Hepatic stellate cell (primary cell): ENCODE results near the gene GTPBP1.
A peak's percentile ranks its signal among the peaks of the same experiment; 100 is the strongest.

Experiments
- DNase-seq: peaks from one replicate; pipeline ENCODE4 v3.0.0; 2011; ENCODE audit warnings: low spot score

The GTPBP1 gene

DNA sequence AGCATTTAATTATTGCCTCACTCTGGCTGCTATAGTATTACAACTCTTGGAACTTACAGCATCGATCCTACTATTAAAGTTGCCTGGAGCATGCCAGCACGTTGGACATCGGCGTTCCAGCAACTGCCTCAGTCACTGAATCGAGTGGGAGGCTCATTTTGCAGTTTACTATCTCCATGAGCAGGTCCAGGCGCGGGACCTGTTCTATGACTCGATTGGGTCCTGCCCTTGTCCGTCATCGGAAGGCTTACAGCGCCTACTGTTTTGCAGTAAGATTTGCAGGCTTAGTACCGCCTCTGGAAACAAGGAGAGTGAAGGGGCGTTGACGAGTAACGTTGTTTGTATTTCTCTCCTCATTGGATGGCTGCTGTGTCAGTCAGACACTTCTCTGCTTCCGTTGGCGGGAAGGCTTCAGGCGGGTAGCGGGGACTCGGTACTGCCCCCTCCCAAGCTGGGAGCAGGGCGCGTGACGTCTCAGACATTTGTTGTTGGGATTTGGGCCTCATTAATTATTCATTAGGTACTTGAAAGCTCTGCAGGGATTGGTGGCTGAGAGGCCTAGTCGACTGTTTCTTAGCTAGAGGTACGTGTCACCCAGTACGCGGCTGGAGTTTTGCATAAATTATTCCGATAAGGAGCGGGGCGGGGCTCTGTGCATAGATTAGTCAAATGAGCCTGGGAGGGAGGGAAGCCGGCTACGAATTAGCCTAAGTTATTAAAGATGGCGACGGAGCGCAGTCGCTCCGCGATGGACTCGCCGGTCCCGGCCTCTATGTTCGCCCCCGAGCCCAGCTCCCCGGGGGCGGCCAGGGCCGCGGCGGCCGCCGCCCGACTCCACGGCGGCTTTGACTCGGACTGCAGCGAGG, at the start of gene GTPBP1:
Gene GTPBP1, plus strand, starts transcription at position 710 of the 866 bp plus-strand sequence. Its CDS starts 12 bp downstream, at position 722.
- peak; percentile 99 for DNase-seq

DNA sequence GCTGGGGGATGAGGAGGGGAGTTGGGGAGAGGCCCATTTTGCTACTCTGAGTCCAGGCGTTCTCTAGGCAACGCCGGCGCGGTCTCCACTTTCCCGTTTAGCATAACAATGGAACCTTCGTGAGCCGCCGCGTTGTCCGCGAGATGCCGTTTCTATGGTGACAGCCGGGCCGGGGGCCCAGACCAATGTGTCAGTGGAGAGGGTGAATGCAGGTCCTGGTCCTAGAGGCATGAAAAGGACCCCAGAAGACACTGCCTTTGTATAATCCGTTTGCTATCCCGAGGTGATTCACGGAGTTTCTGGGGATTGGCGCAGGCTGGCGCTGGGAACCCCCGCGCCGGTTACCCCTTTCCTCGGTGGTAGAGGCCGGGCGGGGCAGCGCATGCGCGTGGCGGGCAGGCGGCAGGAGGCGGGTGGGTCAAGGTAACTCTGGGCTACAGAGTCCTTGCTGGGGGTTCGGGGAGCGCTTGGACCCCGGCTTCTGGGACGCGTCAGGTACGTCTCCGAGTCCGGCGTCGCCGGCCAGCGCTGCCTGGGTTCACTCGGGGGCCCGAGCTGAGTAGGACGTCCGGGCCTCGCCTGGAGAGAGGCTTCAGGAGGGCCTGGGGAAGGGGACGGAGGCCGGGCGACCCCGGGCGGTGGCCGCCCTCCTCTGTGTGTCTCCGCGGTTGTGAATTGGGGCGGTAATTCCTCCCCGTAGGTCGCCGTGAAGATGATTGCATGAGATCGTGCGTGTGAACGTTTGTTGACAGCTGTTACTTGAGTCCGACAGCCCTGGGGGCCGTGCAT, 49.3 kb upstream of the GTPBP1 start, which contains the start of the genes CBY1 and FAM227A:
Gene CBY1, plus strand, starts transcription at position 383 of the 789 bp plus-strand sequence. CDS start 11,417 bp downstream, outside the sequence.
Gene FAM227A, minus strand, starts transcription at position 137 of the 789 bp plus-strand sequence. CDS start 6,224 bp downstream, outside the sequence.
- peak; percentile 99 for DNase-seq

DNA sequence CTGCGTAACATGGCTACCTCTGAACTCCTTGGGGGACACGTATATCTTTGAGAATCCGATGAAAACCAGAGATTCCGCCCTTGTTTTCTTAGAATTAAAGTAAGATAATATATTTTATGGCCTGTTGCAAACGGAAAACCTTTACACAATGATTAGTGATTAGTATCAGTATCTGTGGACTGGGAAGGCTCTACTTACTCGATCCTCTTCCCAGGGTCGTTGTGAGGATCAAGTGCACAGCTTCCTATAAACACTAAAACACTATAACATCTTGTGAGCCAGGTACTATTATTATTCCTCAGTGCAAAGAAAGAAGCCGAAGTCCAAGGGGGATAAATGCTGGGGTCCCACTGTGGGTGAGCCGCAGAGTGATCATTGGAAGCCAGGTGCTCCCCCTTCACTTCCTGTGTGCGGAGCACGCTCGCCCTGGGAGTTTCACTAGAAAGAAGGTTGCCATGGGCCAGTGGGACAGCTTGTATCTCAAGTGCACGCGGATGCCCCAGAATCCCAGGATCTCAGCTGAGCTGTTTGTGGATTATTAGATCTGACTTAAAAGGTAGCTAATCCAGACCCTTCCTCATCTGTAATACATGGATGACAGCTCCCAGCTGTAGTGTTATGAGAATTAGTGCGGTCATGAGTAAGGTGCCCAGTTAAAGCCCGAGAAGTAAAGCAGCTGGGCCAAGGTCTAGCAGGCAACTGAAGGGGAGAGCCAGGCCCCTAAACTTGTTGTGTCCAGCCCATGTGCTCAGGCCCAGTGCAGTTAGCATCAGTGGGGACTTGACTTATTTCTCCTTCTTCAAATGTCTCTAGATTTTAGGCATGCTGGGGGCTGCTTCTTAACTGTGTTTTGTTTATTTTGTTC, 48.5 kb upstream of the GTPBP1 start:
- no peak for DNase-seq

DNA sequence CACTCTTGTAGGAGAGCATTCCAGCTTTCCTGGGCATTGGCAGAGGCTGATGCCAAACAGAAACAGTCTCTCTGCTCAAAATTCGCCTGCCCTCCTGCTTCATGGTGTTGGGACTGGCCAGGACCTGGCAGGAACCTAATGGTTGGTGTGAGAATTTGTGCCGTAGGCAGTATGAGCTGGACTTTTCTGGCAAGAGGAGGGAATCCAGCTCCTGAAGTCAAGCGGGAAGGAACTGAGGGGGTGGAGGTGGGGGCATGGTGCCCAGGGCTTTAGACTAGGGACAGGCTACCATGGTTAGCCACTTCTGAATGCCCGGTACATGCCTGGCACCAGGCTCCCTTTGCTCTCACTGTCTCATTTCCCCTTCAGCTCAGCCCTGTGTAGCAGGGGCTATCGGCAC, 30.9 kb upstream of the GTPBP1 start:
- no peak for DNase-seq

DNA sequence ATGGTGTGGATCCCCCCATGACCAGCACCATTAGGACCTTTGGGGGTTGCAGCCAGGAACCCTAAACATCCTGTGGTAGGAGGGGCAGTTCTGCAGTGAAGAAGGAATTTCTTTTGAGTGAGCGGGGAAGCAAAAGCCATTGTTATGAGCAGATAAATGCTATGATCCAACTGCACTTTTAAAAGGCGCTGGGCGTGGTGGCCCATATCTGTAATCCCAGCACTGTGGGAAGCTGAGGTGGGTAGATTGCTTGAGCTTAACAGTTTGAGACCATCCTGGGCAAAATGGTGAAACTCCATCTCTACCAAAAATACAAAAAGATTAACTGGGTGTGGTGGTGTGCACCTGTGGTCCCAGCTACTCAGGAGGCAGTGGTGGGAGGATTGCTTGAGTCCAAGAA, 29.9 kb upstream of the GTPBP1 start:
- DNase-seq = no peak

DNA sequence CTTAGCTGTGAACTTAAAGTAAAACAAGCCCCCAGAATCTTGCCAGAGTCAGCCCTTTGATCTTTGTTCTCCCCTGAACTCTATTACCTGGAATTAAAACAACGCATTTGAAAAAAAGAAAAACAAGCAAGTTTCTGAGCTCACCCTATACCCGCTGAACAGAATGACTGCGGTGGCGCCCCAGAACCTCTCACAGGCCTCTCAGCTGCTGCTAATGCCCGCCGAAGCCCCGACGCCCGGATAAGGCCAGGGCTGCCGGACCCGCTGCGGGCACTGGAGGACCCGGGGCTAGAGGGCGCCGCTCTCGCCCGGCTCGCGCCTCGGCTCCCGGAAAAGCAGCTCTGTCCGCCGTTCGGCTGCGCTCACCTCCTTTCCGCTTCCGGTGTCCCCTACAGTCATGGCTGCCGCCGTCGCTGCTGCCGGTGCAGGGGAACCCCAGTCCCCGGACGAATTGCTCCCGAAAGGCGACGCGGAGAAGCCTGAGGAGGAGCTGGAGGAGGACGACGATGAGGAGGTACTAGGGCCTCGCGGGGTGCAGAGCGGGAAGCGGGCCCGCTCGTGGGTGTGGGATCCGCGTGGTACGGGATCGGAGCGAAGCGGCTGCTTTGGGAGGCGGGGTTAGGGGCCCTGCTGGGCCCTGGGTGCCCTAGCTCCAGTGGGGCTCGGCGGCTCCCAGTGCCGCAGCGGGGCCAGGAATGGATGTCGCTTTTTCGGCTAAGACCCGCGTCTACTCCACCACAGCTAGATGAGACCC, 24.0 kb upstream of the GTPBP1 start, which contains the start of gene TOMM22:
Gene TOMM22, plus strand, starts transcription at position 376 of the 754 bp plus-strand sequence. Its CDS starts 22 bp downstream, at position 398.
- DNase-seq = peak; percentile 94

DNA sequence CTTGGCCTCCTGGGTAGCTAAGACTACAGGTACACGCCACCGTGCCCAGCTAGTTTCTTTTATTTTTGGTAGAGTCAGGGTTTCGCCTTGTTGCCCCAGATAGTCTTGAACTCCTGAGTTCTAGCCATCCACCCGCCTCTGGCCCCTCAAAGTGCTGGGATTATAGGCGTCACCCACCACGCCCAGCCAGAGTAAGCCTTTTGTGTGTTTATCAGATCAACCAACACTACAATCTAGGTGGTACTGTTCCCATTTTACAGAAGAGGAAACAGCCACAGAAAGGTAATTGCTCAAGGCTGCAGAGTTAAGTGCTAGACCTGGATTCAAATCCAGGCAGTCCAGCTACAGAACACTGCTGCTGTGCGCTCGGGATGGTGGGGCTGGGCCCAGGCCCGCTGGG, 20.8 kb upstream of the GTPBP1 start:
- no peak for DNase-seq

DNA sequence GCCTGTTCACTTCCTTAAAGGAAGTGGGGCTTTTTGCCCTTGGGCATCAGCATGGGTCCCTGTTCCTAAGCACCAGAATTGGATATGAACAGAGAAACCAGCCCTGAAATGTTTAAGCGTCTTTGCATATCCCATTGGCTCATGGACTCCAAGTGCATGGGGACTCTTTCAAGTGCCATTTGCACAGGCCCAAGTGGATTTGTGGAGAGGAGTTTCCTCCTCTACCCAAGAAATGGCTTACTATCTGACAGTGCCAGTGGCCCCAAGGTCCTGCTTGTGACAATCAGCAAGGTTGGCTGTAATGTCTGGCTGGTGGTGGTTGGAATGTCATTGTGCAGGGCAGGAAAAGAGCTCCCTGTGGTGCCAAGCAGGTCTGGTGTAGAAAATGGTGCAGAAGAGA, 20.0 kb upstream of the GTPBP1 start:
- DNase-seq = no peak

DNA sequence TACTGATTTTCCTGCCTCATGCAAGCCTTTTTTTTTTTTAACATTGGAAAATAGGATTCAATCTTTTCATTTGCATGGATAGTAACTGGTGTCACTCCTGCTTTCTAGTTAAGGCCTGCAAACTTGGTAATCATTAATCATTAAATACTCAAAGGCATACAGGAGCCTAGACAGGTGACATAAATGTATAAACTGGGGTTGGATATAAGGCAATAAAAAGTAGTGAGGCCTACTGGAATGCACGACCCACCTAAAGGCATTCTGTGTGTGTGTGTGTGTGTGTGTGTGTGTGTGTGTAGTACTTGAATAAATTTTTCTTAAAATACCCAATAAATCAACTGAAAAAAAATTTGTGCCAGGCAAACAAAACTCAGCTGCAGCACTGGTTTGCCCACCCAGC, 16.1 kb upstream of the GTPBP1 start:
- DNase-seq = no peak

DNA sequence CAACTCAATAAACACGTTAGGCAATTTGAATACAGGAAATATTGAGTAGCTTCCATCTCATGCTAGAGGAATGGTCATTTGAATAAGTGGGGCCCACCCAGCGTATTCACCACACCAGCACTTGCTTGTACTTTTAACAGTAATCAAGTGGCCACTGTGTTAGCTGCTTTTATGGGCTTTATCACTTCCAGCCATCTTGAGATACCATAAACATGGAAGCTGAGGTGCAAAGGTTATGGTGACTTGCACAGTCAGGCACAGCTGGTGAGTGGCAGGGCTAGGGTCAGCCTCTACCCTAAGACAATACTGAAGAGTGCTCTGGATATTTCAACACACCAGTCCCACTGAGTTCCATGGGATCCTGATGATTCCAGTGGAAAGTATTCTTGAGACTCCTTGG, 11.7 kb upstream of the GTPBP1 start:
- DNase-seq = no peak

DNA sequence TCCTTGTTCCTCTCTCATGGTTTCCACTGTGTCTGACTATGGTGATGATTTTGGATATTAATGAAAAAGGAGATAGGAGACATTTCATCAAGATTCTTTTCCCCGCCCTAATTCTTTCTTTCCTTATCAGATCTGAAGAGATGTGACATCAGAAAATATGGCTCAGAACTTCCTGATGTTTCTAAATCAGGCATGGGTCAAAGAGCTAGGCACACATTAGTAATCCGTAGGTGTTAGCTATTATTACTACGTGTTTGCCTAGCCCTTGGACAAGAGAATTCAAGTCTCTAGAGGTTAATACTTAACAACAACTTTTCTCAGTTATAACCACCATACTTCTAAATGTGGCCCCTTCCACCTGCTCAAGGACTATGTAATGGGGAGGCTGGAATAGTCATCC, 10.8 kb upstream of the GTPBP1 start:
- no peak for DNase-seq

DNA sequence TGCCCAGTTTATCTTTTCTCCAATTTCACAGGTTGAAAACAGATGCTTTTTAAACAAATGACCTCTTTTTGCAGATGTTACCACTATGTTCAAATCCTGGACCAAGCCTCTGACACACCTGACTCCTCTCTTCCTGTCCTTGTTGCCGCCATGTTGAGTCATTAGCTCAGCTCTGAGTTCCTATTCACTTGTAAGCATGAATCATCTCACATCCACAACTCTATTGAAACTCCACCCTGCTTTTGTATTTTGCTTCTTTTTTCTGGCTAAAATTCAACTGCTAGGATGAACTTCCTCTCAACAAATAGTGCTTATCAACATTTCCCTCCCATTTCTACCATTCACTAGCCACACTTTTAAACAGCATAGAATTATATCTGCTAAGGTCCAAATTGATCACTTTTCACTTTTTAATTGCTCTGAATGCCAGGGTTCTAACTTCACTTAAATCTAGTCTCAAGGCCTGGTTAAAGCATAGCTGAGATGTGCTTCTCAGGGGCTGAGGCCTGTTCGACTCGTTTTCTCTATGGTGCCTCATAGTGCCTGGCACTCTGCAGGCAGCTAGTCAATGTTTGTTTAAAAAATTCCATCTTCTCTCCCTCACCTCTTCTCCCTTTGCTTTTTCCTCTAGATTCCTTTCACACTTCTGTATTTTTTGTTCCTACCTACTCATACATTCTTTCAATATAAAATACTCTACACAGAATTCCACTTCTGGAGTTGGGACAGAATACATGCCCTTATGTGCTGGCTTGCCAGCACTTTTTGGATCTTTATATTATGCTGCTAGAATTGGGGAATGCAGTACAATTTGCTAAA, 8.9 kb upstream of the GTPBP1 start:
- DNase-seq = peak; percentile 60

DNA sequence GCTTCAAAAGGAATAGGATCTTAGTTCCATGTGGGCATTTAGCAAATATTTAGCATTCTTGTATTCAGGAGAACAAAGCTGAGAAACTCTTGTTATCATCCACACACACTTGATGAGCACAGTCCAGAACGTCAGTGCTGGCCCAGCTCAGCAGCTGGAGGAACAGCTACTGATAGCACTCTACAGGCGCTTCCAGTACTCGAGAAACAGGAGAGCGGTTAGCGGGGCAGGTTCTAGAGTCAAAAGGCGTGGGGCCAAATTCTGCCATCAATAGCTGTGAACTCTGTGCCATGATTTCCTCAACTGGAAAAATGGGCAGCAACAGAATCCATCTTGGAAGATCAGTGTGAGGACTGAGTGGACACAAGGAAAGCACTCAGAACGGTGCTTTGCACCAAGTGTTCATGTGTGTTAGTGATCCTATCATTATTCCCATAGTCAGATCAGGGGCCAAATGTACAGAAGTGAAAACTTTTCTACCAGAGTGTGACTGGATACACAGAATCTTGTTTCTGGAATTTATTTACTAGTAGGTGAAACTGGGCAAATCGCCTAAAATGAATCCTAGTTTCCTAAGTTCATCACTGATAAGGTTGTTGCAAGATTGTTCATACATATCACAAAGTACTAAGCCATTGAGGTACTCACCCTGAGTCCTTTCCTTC, 8.2 kb upstream of the GTPBP1 start:
- DNase-seq = no peak

DNA sequence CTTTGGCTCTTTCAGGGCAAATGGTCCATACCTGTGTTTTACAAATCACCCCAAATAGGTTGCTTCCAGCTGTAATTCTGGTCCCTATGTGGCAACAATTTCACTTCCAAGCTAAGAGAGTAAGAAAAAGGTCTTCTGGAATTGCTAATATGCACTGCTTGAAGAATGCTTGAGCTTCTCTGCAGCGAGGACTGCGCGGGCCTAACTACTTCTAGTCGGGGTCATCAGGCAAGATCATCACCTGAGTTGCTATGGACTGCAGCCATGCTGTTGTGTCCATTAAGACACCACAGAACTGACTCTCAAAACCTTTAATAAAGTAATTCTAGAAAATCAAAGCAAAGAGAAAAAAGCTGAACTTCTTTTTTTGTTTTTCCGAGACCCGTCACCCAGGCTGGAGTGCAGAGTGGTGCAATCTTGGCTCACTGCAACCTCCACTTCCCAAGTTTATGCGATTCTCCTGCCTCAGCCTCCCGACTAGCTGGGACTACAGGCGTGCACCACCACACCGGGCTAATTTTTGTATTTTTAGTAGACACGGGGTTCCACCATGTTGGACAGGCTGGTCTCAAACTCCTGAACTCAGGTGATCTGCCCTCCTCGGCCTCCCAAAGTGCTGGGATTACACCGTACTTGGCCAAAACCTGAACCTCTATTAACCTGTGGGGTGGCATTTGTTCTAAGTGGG, 7.2 kb upstream of the GTPBP1 start:
- no peak for DNase-seq

DNA sequence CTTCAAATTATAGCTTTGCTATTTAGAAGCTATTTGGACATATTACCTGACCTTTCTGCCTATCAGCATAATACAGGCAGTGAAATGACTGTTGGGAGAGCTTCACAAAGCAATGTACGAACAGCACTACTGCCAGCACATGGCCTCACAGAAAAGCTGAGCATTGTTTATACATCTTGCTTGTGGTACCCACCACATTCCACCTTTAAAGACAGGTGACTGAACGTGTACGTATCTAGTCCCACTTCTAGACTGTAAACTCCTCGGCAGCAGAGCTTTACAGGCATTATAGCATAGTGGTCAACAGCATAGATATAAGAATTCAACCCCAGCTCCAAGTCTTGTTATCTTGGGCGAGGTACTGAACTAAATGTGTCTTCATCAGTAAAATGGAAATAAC, 6.6 kb upstream of the GTPBP1 start:
- no peak for DNase-seq

DNA sequence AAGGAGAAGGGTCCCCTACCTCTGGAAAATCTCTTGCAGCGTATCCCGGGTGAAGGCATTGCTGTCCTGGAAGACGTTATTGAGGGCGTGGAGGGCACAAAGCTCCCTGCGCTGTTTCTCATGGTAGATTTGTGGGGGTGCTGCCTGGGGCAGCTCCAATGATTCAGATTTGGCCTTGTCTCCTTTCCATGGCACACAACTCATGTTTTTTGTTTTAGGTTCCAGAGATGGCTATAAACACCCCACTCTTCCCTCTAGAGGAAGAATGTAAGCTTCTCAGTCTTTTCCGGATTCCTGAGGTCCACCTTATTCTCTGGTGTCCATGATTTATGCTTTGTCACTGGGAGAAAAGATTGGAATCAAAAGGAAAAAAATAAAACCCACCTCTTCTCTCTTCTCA, 6.0 kb upstream of the GTPBP1 start:
- peak; percentile 38 for DNase-seq

DNA sequence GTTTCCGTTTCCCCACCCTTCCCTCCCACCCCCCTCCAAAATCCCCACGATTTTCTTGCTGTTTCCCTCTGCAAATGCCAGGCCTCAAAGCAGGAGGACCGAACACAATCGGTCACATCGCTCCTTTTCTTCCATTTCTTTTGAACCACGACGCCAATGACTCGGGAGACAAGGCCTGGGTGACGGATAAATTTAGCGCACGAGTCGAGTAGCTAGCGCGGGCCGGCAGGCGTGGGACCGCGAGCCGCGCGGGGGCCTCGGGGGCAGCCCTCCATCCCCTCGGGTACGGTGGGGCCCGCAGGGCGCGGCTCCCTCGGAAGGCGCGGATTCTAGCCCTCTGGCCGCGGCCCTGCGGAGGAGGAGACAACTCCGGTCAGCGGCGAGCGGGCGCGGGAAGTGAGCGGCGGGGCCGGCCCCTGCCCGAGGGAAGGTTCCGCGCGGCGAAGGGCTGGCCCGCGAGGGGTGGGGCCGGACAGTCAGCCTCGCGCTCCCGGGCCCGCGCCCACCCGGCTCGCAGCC, 5.4 kb upstream of the GTPBP1 start:
- peak; percentile 63 for DNase-seq

DNA sequence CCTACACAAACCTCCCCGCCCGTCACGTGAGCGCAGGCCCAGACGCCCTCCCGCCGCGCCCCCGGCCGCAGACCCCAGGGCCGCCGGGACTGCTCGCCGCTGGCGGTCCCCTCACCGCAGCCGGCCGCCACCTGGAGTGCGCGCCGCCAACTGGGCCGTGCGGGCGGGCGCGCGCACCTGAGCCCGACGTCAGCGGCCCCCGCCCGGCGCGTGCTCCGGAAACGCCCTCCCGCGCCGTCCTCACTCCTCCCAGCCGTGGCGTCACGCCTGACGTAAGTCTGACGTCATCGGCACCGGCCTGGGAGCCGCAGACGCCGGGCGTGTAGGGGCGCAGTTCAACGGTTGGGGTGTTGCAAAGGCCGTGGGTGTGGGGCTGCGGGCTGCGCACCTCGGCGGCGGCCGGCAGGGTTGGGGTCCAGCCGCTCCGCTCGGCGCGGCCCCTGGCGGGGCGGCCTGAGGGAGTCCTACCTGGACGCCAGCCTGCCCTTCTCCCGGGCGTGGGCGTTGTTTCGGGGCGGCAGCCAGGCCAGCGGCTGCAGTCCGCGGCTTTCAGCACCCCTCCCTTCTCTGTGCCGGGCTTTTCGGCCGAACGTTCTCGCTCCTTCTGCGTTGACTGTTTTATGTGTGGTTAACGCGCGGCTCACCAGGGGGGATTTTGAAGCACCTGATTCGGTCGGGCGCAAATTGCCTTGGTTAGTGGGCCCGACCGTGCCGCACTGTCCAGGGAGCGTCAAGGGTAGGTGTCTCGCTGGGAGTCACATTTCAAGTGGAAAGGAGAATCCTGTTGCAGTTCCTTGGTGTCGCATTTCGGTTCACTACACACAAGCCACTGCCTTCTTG, 4.7 kb upstream of the GTPBP1 start, which contains the start of gene JOSD1:
Gene JOSD1, minus strand, starts transcription at position 155 of the 840 bp plus-strand sequence. CDS start 956 bp downstream, outside the sequence.
- DNase-seq = peak; percentile 89
